ENCODE measurements around the gene SLC38A9. TPM values are rescaled to one million over a fixed set of nuclear protein-coding genes. Genes with fewer than 3 reads are reported as not detected.

SLC38A9 gene
- total RNA-seq = 24.6 and 29.1 TPM in 2 replicates

GRCh38 chr5:55712023-55712859, at the start of gene SLC38A9:
SLC38A9 (minus strand) TSS chr5:55712324; CDS start chr5:55697958, 14,366 bp downstream.

GRCh38 chr5:55737793-55738192, 25.7 kb upstream of the SLC38A9 start, which contains the start of gene DDX4:
DDX4 (plus strand) TSS chr5:55738061; CDS start chr5:55738964, 903 bp downstream.

Other genes with a start within 250 kb of the SLC38A9 start
- 56.3 and 79.8 TPM in 2 replicates for gene PLPP1, start 177.4 kb downstream of the SLC38A9 start, total RNA-seq
- not detected in 2 replicates for gene DDX4, start 25.7 kb upstream of the SLC38A9 start, total RNA-seq
- 0.13 and 0.76 TPM in 2 replicates for gene IL31RA, start 139.0 kb upstream of the SLC38A9 start, total RNA-seq